Measurements from ENCODE around the gene GUCY2C.
"Not testable (repeated sequence)": the region's sequence is repeated elsewhere in the genome, so short reads cannot be mapped to it uniquely, and the experiment has no call there.

The GUCY2C gene

GRCh38 chr12:14696265-14696741, at the start of gene GUCY2C:
Gene GUCY2C, minus strand, starts transcription at chr12:14696599. Its CDS starts 151 bp downstream, at chr12:14696448.
- DNase-seq, result no peak

- DNase-seq, result no peak
Measured at GRCh38 chr12:14743061-14743460, 46.7 kb upstream of the GUCY2C start.

- DNase-seq, result no peak
Measured at GRCh38 chr12:14741942-14742341, 45.5 kb upstream of the GUCY2C start.

- no peak for DNase-seq
Measured at GRCh38 chr12:14741153-14741552, 44.8 kb upstream of the GUCY2C start.

- DNase-seq, result not testable (repeated sequence)
Measured at GRCh38 chr12:14736441-14736840, 40.0 kb upstream of the GUCY2C start.

GRCh38 chr12:14731821-14732220, 35.4 kb upstream of the GUCY2C start:
- no peak for DNase-seq

- no peak for DNase-seq
Measured at GRCh38 chr12:14729586-14729985, 33.2 kb upstream of the GUCY2C start.

GRCh38 chr12:14723763-14724162, 27.4 kb upstream of the GUCY2C start:
- peak; percentile 75 for DNase-seq

GRCh38 chr12:14716848-14717444, 20.5 kb upstream of the GUCY2C start:
- DNase-seq, result peak; percentile 67

GRCh38 chr12:14714437-14714836, 18.0 kb upstream of the GUCY2C start:
- DNase-seq, result no peak

GRCh38 chr12:14710632-14711320, 14.4 kb upstream of the GUCY2C start:
- DNase-seq, result no peak

GRCh38 chr12:14701809-14702568, 5.6 kb upstream of the GUCY2C start:
- no peak for DNase-seq

GRCh38 chr12:14700935-14701334, 4.5 kb upstream of the GUCY2C start:
- no peak for DNase-seq

- no peak for DNase-seq
Measured at GRCh38 chr12:14699923-14700322, 3.5 kb upstream of the GUCY2C start.

- no peak for DNase-seq
Measured at GRCh38 chr12:14698555-14698954, 2.2 kb upstream of the GUCY2C start.

GRCh38 chr12:14695715-14696141, 671 bp downstream of the GUCY2C start:
- no peak for DNase-seq

- DNase-seq, result no peak
Measured at GRCh38 chr12:14694970-14695369, 1.4 kb downstream of the GUCY2C start.

- DNase-seq, result no peak
Measured at GRCh38 chr12:14694145-14694714, 2.2 kb downstream of the GUCY2C start.

GRCh38 chr12:14693116-14693515, 3.3 kb downstream of the GUCY2C start:
- no peak for DNase-seq

- peak; percentile 15 for DNase-seq
Measured at GRCh38 chr12:14691560-14691959, 4.8 kb downstream of the GUCY2C start.

GRCh38 chr12:14689996-14690395, 6.4 kb downstream of the GUCY2C start:
- no peak for DNase-seq

- DNase-seq, result no peak
Measured at GRCh38 chr12:14689144-14689543, 7.3 kb downstream of the GUCY2C start.

GRCh38 chr12:14682231-14682630, 14.2 kb downstream of the GUCY2C start:
- DNase-seq, result not testable (repeated sequence)
